Activated gamma-delta T cell (primary cell): ENCODE results near the gene NDUFA13.

Experiments used
- DNase-seq: peaks from one replicate; lab custom pipeline; 2025; lab: John Stamatoyannopoulos, UW

The NDUFA13 gene

DNA sequence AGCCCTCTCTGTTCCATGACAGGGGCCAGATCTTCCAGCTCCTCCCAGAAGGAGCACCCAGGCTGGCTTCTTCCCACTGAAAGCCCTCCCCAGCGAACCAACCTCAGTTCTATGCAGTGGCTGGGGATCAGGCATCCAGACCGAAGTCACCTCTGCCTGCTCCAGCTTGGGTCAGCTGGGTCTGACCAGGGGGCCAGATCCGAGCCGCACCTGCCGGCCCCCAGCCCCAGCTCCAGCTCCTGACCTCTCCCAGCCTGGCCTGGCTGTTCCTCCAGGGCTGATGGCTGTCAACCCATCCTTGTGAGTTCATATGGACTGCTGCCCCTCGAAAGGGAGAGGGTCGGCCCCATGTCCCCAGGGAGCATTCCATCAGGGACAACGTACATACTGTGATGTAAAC is 8.7 kb upstream of the NDUFA13 start:
- DNase-seq: no peak

DNA sequence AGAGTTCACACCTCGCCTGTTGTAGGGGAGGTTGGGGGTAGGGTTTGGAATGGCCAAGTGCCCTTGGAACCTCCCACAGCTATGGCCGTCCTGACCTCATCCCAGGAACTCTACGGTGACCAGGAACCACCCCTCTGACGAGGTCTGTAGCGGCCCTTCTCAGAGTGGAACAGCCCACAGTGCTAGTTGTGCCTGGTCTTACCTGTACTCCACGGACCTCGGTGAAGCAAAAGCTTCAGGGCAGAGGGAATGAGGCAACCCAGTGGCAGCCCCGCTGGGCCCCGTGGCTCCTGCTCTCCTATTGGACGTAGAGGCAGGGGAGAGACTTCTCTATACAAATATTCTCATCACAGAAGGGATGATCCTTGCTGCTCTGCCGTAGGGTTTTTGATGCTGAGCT is 7.8 kb upstream of the NDUFA13 start:
- DNase-seq: no peak

DNA sequence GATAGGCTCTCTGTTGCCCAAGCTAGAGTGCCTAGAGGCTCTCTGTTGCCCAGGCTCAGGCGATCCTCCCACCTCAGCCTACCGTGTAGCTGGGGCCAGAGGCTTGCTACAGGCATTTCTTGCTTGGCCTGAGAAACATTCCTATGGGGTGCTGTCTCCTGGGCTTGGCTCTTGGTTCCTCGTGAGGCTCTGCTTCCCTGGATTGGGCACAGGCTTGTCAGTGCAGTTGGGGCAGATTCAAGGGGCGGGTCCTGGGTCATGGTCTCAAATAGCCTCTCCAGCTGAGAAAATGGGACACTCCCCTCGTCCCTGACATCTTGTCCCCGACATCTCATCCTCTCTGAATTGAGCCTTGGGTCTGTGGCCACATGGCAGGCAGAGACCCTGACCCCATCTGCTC is 5.6 kb upstream of the NDUFA13 start:
- no peak for DNase-seq

DNA sequence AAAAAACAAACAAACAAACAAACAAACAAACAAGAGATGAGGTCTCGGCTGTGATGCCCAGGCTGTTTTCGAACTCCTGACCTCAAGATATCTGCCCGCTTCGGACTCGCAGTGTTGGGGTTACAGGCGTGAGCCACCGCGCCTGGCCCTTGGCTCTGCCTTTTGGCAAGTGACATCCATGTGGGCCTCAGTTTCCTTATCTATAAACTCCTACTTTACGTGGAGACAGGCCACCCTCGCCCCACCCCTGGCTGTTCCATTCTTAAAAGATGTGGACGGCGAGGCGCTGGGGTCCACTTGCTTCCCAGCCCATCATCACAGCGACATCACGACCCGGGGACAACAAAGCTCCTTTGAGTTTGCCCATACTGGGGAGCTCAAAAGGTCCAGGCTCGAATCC is 2.3 kb upstream of the NDUFA13 start:
- no peak for DNase-seq

DNA sequence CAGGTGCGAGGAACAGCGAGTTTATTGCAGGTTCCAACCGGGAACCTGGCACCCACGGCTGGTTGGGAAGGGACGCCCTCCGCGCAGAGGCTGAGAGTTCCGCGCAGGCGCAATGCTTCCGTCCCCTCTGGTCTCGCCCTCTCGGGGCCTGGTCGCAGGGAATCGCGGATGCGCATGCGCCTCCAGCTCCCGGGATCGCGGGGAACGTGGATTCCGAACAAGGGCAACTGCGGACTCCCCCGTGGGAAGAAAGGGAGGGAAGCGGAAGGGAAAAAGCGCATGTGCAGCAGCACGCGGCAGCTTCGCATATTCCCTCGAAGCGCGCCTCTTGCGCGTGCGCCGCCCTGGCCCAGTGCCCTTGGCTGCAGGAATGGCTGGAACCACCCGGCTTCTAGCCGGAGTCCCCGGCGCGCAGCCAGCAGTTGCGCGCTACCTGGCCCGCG is 1.8 kb upstream of the NDUFA13 start:
- DNase-seq: no peak

DNA sequence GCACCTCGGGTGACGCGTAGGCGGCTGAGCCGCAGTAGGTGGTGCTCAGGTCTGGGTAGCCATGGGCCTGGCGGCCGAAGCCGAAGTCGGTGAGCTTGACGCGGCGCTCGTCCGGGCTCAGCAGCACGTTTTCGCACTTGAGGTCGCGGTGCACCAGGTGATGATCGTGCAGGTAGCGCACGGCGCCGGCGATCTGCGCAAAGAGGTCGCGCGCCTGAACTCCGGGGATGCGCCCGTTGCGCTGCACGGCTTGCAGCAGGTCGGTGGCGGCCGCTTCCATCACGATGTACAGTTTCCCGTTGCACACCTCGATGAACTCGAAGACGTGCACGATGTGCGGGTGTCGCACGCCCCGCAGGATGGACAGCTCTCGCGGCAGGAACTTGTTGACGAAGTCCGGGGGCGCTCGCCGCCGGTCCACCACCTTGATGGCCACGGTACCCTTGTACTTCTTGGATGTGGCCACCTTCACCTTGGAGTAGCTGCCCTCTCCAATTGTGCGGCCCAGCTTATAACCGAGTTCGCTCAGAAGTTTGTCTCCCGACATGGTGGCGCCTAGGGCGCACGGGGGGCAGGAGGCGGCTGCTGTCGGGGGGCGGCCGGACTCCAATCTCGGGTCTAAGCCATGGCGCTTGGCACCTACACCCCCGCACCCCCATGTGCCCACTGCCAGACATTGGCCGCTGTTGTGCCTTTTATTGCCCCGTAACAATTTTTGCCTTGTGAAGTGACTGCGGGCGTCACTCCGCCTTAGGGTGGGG is 964 bp upstream of the NDUFA13 start, which contains the start of gene TSSK6:
Gene TSSK6, minus strand, starts transcription at position 668 of the 761 bp plus-strand sequence. Its CDS starts 121 bp downstream, at position 547.
- no peak for DNase-seq

DNA sequence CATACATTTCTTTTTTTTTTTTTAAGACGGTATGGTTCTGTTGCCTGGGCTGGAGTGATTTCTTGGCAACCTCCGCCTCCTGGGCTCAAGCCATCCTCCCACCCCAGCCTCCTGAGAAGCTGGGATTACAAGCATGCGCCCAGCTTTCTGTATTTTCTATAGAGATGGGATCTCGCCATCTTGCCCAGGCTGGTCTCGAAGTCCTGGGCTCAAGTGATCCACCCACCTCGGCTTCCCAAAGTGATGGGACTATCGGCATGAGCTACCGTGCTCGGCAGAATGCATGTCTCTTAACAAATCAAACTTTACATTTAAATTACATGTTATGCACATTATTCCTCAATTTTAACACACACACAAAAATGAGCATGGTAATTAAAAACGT is 1.2 kb downstream of the NDUFA13 start:
- no peak for DNase-seq

DNA sequence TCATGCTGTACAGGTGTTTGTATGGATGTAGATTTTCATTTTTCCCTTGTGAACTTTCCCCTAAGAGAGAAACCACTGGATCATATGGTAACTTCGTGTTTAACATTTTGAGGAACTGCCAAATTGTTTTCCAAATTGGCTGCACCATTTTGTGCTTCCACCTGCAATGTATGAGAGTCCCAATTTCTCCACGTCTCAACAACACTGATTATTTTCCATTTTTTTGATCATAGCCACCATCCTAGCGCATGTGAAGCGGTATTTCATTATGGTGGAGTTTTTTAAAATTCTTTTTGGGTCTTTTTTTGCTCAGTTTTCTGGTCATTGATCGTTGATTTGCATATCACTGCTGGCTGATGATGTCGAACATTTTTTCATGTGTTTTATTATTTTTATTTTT is 5.0 kb downstream of the NDUFA13 start:
- DNase-seq: no peak

DNA sequence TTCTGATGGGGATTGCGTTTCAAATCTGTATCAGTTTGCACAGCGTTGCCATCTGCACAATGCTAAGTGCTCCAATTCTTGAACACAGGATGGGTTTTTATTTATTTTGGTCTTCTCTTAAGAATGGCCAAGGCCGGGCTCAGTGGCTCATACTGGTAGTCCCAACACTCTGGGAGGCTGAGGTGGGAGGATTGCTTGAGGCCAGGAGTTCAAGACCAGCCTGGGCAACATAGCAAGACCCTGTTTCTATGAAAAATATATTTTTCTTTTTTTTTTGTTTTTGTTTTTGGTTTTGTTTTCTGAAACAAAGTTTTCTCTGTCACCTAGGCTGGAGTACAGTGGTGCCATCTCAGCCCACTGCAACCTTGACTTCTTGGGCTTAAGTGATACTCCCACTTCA is 7.2 kb downstream of the NDUFA13 start:
- DNase-seq: no peak

DNA sequence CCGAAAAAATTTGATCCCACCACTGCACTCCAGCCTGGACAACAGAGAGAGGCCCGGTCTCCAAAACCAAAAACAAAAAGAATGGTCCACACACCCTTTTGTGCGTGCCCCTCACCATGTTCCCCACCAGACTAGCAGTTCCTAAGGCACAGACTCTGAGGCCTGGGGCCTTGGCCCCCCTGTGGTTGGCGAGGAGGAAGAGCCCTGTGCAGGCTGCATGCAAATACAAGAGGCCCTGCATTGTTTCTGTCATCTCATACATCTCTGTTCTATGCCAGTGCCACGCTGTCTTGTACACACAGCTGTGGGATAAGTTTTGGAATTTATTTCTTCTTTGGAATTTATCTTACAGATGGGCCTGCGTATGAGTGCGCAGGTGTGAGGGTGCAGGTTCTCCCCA is 8.0 kb downstream of the NDUFA13 start:
- DNase-seq: no peak

DNA sequence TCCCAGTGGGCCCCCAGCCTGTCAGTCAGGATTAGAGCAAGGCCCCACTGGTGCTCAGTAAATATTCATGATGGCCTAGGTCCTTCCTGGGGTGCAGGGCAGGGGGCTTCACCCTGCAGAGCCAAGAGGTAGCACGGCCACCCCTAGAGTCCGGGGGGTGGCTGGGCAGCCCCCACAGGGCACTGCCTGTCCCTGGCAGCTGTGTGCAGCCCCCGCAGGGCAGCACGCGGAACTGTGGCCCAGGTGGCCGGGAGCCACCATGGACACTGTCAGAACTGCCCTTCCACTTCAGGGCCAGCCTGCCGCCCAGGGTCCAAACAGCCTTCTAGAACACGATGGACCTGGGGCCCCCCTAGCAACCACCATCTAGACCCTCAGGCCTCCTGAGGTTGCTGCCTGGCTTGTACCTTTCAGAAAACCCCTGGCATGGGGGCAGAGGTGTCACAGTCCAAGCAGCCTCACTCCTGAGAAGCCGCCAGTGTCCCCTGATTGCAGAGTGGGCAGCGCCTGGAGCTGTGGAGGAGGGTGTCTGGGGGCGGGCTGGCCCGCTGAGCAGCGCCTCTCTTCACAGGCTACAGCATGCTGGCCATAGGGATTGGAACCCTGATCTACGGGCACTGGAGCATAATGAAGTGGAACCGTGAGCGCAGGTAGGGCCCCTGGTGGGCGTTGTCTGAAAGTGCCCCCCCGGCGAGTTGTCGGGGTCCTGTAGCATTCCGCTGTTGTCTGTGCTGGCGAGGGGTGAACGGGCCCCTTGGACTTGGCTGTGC is 9.8 kb downstream of the NDUFA13 start:
- DNase-seq: no peak

DNA sequence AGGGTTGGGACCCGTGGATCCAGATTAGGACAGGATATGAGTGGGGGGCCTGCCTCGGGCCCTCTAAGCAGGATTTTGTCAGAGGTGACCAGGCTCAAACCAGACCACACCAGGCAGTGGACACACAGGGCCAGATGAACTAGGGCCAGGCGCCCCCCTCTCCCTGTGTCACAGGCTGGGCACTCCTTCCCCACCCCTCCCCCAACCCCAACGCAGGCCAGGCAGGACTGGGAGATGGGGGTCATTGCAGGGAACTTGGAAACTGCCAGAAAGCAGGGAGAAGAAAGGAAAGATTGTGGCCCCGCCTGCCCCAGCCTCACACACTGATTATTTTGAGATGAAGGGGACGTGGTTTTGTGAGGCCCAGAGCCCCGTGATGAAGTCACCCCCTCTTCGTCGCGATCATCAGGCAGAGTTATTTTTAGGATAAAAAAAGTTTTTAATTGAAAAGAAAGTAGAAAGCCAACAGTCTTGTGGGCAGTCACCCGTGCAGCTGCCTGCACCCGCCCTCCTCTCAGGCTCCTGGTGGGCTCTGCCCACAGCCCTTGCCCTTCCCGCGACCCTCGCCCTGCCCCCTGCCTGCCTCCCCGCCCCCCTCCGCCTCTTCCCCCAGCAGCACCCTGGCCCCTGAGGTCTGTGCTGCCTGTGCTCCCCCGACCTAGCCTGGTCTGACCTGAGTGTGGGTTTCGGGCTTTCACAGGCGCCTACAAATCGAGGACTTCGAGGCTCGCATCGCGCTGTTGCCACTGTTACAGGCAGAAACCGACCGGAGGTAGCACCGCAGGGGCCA is 10.8 kb downstream of the NDUFA13 start:
- DNase-seq: no peak

DNA sequence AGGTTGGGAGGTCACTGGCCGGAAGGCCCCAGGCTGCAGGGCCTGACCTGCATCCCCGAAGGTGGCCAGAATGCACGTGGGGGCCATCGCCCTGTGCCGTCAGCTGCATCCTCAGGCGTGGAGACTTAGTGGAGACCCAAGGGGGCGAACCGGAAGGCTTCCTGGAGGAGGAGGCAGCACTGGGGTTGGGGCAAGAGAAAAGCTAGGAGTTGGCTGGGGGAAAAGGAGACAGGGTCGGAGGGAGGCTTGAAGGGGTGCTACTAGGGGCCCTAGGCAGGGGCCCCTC is 11.3 kb downstream of the NDUFA13 start:
- no peak for DNase-seq

DNA sequence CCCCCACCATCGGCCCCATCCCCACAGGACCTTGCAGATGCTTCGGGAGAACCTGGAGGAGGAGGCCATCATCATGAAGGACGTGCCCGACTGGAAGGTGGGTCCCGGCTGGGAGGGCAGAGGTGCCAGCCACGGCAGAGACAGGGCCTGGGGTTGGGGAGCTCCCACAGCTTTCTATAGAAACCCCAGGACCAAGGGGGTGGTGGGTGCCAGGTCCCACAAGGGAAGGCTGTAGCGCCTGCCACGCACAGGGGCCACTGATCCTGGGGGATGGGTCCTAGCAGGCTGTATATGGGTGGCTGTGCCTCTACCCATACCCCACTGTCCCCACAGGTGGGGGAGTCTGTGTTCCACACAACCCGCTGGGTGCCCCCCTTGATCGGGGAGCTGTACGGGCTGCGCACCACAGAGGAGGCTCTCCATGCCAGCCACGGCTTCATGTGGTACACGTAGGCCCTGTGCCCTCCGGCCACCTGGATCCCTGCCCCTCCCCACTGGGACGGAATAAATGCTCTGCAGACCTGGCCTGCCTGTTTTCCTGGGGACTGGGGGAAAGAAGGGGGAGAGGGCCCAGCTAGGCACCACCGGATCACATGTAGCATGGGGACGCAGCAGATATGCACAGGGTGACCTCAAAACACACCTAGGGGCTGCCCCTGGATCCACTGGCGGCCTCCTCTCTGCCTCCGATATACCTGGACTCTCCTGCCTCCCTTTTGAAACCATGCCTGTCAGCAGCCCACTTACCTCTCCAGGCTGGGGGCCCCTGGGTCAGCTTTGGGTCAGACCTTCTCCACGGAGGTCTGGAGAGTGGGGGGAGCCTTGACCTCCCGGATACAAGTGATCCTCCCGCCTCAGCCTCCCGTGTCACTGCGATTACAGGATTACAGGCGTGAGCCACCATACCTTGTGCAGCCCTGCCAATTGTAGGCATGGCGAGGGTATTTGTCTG is 11.9 kb downstream of the NDUFA13 start:
- DNase-seq: no peak

DNA sequence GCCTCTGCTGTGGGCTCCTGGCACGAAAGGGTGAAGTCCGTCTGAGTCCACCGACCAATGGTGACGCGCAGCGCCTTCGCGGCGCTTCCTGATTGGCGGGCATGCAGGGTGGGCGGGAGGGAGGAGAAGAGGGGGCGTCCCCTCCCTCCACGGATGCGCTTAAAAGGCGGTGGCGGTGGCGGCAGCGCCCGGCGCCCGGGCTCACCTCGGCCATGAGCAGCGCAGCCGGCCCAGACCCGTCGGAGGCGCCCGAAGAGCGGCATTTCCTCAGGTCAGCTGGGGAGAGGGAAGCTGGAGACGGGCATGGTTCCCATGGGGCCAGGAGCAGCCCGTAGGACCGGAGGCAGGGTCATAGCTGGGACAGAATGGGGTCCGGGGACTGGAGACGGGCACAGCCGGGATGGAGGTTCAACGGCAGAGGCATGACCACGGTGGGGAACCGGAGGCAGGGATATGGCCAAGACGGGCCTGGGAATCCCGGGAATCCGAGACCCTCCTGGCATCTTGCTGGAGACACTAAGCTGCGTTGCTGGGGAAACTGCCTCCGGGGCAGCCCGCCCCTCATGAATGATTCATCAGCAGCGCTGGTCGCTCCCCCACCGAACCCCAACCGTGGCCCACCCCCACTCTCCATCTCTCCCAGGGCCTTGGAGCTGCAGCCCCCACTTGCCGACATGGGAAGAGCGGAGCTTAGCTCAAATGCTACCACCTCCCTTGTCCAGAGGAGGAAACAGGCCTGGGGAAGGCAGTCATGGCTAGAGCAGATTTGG is 12.9 kb downstream of the NDUFA13 start, which contains the start of gene YJEFN3:
Gene YJEFN3, plus strand, starts transcription at position 191 of the 770 bp plus-strand sequence. Its CDS starts 22 bp downstream, at position 213.
- no peak for DNase-seq

DNA sequence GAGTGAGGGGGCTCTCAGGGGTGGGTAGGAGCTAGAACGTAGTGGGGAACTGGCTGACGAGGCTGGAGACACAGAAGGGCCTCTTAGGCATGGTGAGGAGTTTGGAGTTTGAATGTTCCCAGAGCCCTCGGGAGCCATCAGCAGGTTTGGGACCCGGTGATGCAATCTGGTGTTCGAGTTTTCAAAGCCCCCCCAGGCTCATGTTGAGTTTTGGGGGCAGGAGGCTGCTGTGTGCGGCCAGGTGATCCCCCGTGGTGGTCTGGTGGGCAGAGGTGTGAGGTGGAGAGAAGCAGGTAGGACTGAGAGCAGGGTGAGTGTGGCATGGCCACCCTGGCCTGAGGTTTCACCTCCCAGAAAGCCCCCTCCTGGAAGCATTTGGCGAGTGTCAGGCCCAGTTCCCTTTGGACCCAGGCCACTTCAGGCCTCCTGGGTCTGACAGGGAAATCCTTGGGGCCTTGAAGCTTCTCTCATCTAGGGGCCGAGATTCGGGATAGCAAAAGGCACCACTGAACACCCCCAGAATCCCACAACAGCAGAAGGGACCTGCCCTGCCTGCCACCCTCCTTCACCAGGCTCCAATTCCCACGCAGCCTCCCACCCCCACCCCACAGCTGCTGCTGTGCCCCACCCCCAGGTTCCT is 13.9 kb downstream of the NDUFA13 start:
- DNase-seq: no peak

DNA sequence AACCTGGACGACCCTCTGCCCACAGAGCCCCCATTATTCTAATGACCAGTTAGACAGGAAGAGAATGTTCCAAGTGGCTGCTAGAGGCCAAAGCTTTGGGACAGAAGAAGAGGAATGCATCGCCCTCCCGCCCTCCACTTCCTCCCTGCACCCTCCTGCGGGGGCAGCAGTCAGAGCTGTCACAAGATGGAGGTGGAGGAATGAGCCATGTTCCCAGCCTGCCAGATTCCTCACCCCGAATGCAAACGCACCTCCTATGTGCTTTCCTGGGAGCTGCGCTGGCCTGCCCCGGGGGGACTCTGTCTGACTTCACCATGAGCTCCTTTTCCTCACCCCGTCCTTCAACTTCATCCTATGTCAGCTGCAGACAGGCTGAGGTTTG is 14.4 kb downstream of the NDUFA13 start:
- DNase-seq: no peak

DNA sequence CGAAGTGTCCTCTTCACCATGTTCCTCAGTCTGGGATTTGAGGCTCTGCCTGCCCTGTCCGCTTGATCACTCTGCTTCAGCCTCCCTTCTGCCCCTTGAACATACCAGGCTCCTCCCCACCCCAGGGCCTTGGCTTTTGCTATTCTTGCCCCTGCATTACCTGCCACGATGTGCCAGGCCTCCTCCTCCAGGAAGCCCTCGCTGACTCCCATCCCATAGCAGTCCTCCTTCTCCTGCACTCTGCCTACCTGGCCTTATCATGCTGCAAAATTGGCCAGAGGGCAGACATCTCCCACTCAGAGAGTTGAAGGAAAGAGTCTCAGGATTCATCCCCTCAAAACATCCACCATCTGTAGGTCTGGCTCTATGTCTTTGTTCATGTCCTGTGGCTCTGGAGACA is 14.9 kb downstream of the NDUFA13 start:
- no peak for DNase-seq

DNA sequence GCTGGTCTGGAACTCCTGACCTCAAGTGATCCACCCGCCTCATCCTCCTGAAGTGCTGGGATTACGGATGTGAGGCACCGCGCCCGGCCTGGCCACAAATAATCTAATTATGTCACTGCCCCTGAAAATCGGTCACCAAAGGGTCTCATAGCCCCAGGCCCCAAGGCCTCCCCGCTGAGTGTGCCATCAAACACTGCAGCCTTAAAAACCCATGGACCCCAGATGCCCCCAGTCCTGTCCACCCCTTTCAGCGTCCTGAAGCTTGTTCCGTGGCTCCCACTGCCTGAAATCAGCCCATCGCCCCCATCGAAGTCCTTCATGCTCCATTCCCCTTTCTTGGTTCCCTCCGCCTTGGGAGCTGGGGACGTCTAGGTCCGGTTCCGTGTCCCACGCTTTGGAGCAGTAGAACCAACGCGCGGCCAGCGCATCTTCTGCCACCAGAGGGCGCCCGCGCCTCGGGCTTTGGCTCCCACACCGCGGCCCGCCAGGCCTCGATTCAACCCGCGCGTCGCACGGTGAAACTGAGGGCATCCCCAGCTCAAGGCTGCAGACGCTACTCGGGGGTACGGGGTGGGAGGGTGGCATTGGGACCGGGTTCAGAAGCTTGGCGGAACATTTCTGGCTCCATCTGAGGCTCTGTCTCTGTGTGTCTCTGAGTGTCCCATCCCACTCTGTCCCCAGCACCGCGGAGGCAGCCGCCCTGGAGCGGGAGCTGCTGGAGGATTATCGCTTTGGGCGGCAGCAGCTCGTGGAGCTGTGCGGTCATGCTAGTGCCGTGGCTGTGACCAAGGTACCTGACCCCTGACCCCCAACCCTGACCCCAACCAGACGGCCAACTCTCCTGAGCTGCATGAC is 16.2 kb downstream of the NDUFA13 start:
- DNase-seq: peak; percentile 68
